Stomach (tissue), 4 donors: ENCODE measurements around the gene KCTD16.

Experiments used
- EP300 ChIP-seq: sonication (generic); formaldehyde crosslinking; IDR thresholded peaks from one replicate; pipeline ENCODE4 v1.6.1; 2017; ENCODE audit warnings: antibody characterized with exemption
- POLR2A ChIP-seq, 4 donors: fragments of 450-650 bp; IDR thresholded peaks; one replicate each; pipeline ENCODE4 v1.6.1; 2016; ENCODE audit warnings: antibody characterized with exemption in 4 of 4, control low read depth in 2 of 4, mild to moderate bottlenecking in 1 of 4, moderate library complexity in 1 of 4
- POLR2AphosphoS5 ChIP-seq, 3 donors: sonication (generic); formaldehyde crosslinking; IDR thresholded peaks; one replicate each; pipeline ENCODE4 v1.6.1; 2016; ENCODE audit warnings: antibody characterized with exemption in 3 of 3
- TF ChIP-seq, protein P1 (sequence below), 7 experiments: fragments of 450-650 bp in 4 of 7; fragments of 200-600 bp in 3 of 7; sonication (generic) in 3 of 7; IDR thresholded peaks; one replicate each; pipeline ENCODE4 v1.5.1; 2016 to 2019; ENCODE audit warnings: antibody characterized with exemption in 7 of 7, control low read depth in 2 of 7, mild to moderate bottlenecking in 1 of 7

DNA sequence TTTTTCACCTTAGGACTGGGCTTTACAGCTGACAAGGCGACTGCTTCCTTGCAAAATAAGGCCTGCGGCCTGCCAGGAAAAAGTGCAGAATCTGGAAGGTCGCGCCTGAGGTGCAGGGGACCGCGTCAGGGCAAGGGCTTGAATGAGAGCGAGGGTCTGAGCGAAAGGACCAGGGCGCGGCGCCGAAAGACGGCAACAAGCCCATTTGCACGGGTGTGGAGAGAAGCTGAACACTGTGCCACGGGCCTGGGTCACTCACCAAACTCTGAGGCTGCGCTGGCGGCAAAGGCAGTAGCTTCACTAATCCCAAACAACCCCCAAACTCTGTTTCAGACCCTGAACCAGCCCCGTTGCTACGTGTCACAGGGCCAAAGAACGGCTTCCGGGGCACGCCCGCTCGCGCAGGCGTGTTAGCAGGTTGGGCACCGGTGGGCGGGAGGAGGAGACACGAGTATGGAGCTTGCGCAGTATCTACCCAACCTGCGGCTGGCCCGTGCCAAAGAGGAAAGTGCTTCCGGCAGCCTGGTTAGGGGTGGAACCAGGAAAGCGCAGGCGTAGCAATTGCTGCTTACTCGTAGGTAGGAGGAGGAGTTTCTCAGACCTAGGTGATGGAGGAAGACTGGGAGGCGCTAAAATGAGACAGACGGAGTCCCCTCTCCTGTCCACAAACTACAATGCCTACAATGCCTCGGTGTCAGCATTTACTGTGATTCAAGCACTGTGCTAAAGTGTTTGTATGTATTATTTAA is at the start of gene KCTD16, which contains the start of gene YIPF5:
- TF ChIP-seq, protein P1, sequence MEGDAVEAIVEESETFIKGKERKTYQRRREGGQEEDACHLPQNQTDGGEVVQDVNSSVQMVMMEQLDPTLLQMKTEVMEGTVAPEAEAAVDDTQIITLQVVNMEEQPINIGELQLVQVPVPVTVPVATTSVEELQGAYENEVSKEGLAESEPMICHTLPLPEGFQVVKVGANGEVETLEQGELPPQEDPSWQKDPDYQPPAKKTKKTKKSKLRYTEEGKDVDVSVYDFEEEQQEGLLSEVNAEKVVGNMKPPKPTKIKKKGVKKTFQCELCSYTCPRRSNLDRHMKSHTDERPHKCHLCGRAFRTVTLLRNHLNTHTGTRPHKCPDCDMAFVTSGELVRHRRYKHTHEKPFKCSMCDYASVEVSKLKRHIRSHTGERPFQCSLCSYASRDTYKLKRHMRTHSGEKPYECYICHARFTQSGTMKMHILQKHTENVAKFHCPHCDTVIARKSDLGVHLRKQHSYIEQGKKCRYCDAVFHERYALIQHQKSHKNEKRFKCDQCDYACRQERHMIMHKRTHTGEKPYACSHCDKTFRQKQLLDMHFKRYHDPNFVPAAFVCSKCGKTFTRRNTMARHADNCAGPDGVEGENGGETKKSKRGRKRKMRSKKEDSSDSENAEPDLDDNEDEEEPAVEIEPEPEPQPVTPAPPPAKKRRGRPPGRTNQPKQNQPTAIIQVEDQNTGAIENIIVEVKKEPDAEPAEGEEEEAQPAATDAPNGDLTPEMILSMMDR (IDR thresholded peaks at IDR 0.05), result peak in 1 of 7 experiments; percentile 15
- no peak for TF ChIP-seq POLR2A (IDR thresholded peaks at IDR 0.05)
- peak; percentile 72 to 93 (median 81) for TF ChIP-seq POLR2AphosphoS5 (IDR thresholded peaks at IDR 0.05)
- no peak for TF ChIP-seq EP300
